Uterus (tissue), 2 donors: ENCODE measurements around the gene JAZF1.

Source experiments
- POLR2A ChIP-seq, 2 donors: fragments of 450-650 bp; IDR thresholded peaks; one replicate each; pipeline ENCODE4 v1.6.1; 2016; ENCODE audit warnings: antibody characterized with exemption in 2 of 2, mild to moderate bottlenecking in 1 of 2, moderate library complexity in 1 of 2
- TF ChIP-seq, protein P1 (sequence below), 4 experiments: fragments of 200-600 bp in 2 of 4; fragments of 450-650 bp in 2 of 4; sonication (generic) in 2 of 4; IDR thresholded peaks; one replicate each; pipeline ENCODE4 v1.5.1; 2016 to 2019; ENCODE audit warnings: antibody characterized with exemption in 4 of 4, mild to moderate bottlenecking in 2 of 4, moderate library complexity in 1 of 4

DNA sequence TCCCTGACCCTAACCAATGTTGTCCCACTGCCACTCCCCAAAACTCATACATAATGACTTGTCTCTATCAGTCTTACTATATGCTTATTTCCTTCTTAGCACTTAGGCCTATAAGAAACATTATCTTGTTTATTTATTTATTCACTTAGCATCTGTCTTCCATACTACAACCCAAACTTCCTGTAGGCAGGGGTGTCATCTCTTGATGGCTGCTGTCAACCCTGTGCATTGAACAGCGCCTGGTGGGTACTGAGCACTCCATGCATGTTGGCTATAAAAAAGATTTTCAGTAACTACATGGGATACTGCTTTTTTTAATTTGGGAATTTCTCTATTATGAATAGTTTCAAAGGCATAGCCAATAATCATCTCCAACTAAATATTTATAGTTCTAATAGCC, 46.7 kb downstream of the JAZF1 start:
- no peak for TF ChIP-seq POLR2A (IDR thresholded peaks at IDR 0.05)
- TF ChIP-seq, protein P1, sequence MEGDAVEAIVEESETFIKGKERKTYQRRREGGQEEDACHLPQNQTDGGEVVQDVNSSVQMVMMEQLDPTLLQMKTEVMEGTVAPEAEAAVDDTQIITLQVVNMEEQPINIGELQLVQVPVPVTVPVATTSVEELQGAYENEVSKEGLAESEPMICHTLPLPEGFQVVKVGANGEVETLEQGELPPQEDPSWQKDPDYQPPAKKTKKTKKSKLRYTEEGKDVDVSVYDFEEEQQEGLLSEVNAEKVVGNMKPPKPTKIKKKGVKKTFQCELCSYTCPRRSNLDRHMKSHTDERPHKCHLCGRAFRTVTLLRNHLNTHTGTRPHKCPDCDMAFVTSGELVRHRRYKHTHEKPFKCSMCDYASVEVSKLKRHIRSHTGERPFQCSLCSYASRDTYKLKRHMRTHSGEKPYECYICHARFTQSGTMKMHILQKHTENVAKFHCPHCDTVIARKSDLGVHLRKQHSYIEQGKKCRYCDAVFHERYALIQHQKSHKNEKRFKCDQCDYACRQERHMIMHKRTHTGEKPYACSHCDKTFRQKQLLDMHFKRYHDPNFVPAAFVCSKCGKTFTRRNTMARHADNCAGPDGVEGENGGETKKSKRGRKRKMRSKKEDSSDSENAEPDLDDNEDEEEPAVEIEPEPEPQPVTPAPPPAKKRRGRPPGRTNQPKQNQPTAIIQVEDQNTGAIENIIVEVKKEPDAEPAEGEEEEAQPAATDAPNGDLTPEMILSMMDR (IDR thresholded peaks at IDR 0.05): no peak
